ENCODE measurements around the gene LCE1A. TPM values are rescaled to one million over a fixed set of nuclear protein-coding genes. Genes with fewer than 3 reads are reported as not detected.

The LCE1A gene
- total and polyA plus RNA-seq, 2 of the 8 experiments (the other 6 are each of a cell fraction or from before 2014, with no cell fraction given): not detected

DNA sequence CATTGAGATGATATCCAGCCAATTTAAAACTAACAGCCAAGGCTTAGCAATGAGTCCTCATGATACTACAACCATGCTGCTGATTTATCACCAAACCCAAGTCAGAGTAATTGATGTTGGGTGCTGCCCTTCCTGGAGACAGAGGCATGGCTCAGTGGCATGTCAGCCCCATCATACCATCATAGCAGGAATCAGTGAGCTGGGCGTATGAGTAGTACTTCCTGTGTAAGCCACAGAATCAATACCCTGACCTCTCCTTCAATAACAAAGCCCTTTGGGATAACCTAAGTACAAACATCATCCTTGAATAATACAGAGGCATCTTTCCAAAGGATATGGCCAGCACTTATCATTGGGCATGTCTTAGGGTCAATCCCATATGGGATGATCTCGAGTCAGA, 44.2 kb upstream of the LCE1A start:
- no peak overlapping the region for H2AFZ ChIP-seq (ENCODE audit: low read length)
- POLR2A ChIA-PET (ENCODE audit: partially characterized antibody): no interaction called here
- no peak for FAIRE-seq
- no peak overlapping the region for H2BK120ac ChIP-seq (replicated peaks; ENCODE audit: low read depth, low read length)
- no peaks in the 10 kb centered on the region for H3K4me1 ChIP-seq (replicated peaks in 1 of 4; ENCODE audit: control insufficient read depth in 3 of 4, insufficient read depth in 4 of 4, low read length in 3 of 4)
- CTCF ChIA-PET (ENCODE audit: partially characterized antibody): no interaction called here
- no peak overlapping the region for H2BK12ac ChIP-seq (ENCODE audit: low read depth, low read length)
- H3K27me3 ChIP-seq (replicated peaks in 1 of 4; ENCODE audit: control insufficient read depth in 3 of 4, extremely low read depth in 1 of 4, insufficient read depth in 3 of 4, low read length in 3 of 4): peaks cover 0 to 1% (median 0%) of the 10 kb centered on the region in 4 experiments; a peak in 1 of 7 replicates
- WGBS, 2 experiments (ENCODE audit: extremely low coverage in 1 of 2, insufficient coverage in 1 of 2, insufficient read length in 1 of 2, insufficient replicate concordance in 2 of 2, low coverage in 1 of 2, low lambda C conversion rate in 2 of 2, missing lambda C conversion rate in 1 of 2): 72% methylated on average over 2 of the region's 2 CpGs; no CpG with 5 or more reads in 1 of the 2 experiments
- no peaks in the 10 kb centered on the region for H4K20me1 ChIP-seq (replicated peaks in 1 of 2; ENCODE audit: control insufficient read depth in 1 of 2, insufficient read depth in 2 of 2, low read length in 2 of 2)
- no peak overlapping the region for H3K27ac ChIP-seq (ENCODE audit: low read depth, low read length)
- H3K4me3 ChIP-seq (ENCODE audit: extremely low read depth in 1 of 4, insufficient read depth in 2 of 4, low read depth in 3 of 4, low read length in 4 of 4): no peak overlapping the region
- H2BK20ac ChIP-seq (ENCODE audit: low read length): no peak overlapping the region
- no peaks in the 10 kb centered on the region for H3K79me2 ChIP-seq (ENCODE audit: control insufficient read depth in 1 of 2, insufficient read depth in 2 of 2, low read length in 2 of 2)
- H2BK15ac ChIP-seq (ENCODE audit: low read length): no peak overlapping the region
- H3K56ac ChIP-seq (replicated peaks; ENCODE audit: insufficient read length, low read depth, low read length): no peak overlapping the region
- H3K36me3 ChIP-seq (ENCODE audit: control insufficient read depth in 2 of 4, insufficient read depth in 4 of 4, low read length in 3 of 4): peaks cover 0 to 2% (median 0%) of the 10 kb centered on the region in 4 experiments; a peak in 1 of 8 replicates
- no peak overlapping the region for H3K4me2 ChIP-seq (ENCODE audit: insufficient read depth in 1 of 2, low read depth in 2 of 2, low read length in 2 of 2)
- no peaks in the 10 kb centered on the region for H3K79me1 ChIP-seq (ENCODE audit: low read depth, low read length)
- no peak overlapping the region for H3K18ac ChIP-seq (ENCODE audit: extremely low read depth, low read length)
- no peaks in the 10 kb centered on the region for H3K23me2 ChIP-seq (ENCODE audit: low read depth, low read length)
- no peak overlapping the region for H3K9ac ChIP-seq (replicated peaks in 1 of 4; ENCODE audit: extremely low read depth in 1 of 4, low read depth in 3 of 4, low read length in 3 of 4)
- H3K4ac ChIP-seq (replicated peaks; ENCODE audit: insufficient read length, low read depth, low read length): no peak overlapping the region
- peaks cover 59 to 78% of the 10 kb centered on the region in 2 experiments for H3K9me3 ChIP-seq (ENCODE audit: insufficient read depth in 2 of 2, low read depth in 1 of 2, low read length in 1 of 2)
- TF ChIP-seq CTBP2 (IDR thresholded peaks at IDR 0.05; ENCODE audit: borderline replicate concordance, insufficient read depth, insufficient read length, low read length): no peak
- TF ChIP-seq POU5F1 (IDR thresholded peaks at IDR 0.05; ENCODE audit: low read depth, low read length): no peak
- TF ChIP-seq EGR1 (IDR thresholded peaks at IDR 0.05; ENCODE audit: borderline replicate concordance, low read depth, low read length): no peak
- no peak for TF ChIP-seq ZNF274 (IDR thresholded peaks at IDR 0.05; ENCODE audit: borderline replicate concordance, extremely low read depth, low read length)
- no peak for TF ChIP-seq SIX5 (IDR thresholded peaks at IDR 0.05; ENCODE audit: low read depth, low read length)
- TF ChIP-seq TBP (IDR thresholded peaks at IDR 0.05; ENCODE audit: low read depth, low read length): no peak
- TF ChIP-seq BACH1 (IDR thresholded peaks at IDR 0.05; ENCODE audit: low read length): no peak
- TF ChIP-seq RXRA (IDR thresholded peaks at IDR 0.05; ENCODE audit: insufficient read depth, low read depth, low read length): no peak
- H2BK5ac ChIP-seq (ENCODE audit: low read depth, low read length): no peak overlapping the region
- no peak overlapping the region for H4K8ac ChIP-seq (ENCODE audit: extremely low read depth, insufficient read depth, low read length)
- H3K14ac ChIP-seq (ENCODE audit: insufficient read length): no peak overlapping the region
- no peak for DNase-seq (ENCODE audit: low read depth in 1 of 2, low spot score in 2 of 2)
- no peak overlapping the region for H2AK5ac ChIP-seq (ENCODE audit: low read depth, low read length)
- H3K23ac ChIP-seq (ENCODE audit: insufficient read length): no peak overlapping the region
- H4K91ac ChIP-seq (replicated peaks; ENCODE audit: insufficient read length, low read length): no peak overlapping the region
- no peak overlapping the region for H4K5ac ChIP-seq (ENCODE audit: insufficient read length, low read depth, low read length)
